Cortex of kidney (tissue), 1 donor: Measurements from ENCODE around the gene ESF1.

Experiments used
- DNase-seq: peaks from one replicate; lab custom pipeline; 2025; lab: John Stamatoyannopoulos, UW

Gene ESF1

DNA sequence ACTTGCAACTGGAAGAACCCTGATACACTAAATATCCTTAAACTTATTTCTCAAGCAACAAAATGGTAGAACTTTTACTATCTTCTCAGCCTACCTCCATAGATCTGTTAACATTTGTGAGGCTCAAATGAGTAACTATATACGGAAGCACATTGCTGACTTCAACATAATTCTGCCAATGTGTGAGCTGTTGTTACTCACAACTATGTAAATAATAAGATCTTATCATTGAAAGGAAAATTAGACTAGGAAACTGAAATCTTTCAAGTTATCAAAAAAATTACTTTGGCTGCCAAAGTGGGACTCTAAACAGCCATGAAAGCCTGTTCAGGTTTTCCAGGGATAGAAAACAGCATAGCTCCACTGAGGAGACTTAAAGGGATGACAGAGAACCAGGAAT lies 105.8 kb downstream of the ESF1 start:
- no peak for DNase-seq

DNA sequence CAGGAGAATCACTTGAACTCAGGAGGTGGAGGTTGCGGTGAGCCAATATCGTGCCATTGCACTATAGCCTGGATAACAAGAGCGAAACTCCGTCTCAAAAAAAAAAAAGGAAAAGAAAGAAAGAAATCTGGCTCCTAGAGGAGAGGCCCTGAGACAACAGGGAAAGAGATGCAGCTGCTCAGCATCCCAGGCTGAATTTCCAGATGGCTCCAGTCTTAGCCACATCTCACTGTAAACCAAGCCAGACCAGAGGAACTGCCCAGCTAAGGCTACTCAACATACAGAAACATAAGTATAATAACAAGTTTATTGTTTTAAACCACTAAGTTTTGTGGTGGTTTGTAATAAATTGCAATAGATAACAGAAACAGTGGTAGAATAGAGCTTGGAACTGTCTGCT lies 107.5 kb downstream of the ESF1 start:
- DNase-seq: no peak

DNA sequence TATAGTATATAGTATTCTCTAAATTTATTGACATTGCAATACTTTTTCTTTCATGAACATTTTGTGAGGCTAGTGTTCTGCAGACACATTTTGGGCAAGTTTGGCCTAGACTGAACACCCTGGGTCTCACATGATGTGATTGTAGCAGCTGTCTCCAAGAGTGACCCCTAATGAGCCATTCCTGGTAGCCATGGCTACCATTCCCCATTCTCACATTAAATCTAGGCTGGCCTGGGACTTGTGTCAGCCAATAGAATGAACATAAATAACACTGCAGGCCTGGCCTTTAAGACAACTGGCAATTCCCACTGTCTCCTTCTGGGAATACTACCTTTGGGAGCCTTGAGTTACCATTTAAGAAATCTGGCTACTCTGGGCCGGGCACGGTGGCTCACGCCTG lies 108.0 kb downstream of the ESF1 start:
- DNase-seq: no peak

DNA sequence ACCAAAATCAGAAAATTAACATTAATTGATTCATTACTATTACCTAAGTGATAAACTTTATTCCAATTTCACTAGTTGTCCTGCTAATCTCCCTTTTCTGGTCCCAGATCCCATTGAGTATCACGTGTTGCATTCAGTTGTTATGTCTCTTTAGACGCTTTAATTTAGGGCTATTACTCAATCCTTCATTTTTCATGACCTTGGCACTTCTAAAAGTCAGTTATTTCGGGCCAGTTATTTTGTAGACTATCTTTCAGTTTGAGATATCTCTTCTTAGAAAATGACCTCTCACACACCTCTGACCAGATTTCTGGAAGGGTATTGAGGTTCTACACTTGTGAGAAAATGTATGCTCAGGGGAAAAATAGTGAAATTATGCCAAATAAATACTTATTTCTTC lies 112.0 kb downstream of the ESF1 start:
- DNase-seq: no peak

DNA sequence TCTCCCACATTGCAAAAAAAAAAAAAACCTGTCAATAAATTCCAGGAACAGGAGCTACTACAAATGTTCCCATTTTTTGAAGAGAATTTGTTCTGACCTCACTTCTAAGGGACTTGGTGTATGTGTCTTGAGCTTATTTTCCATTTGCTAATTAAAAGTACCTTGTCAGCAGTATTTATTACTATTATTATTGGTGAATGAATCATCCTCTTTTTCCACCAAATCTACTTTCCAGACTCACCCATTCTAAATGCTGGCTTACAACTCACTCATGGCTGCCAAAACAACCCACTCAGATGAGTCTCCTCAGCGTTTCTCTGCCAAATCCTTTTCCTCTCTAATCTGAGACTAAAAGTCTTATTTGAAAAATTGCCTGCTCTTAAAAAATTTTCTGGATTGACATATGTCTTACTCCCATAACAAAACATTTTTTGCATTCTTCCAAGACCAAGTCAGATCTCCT lies 112.8 kb downstream of the ESF1 start:
- DNase-seq: no peak

DNA sequence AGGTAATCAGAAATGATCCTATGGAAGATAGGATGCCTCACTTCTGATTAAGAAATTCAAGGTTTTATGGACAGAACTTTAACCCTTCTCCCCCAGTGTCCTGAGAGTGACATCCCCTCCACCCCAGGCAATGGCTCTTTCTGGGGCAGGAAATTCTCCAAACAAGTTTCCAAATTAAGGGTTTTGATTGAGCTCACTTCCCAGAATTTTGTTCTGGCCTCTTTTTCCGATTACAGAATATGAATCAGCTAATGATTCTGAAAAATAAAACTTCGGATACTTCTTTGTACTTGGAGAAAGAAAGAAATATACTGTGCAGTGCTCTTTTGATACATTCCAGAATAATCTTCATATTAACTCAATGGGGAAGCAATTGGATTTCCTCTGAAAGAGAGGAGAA lies 113.2 kb downstream of the ESF1 start:
- no peak for DNase-seq

DNA sequence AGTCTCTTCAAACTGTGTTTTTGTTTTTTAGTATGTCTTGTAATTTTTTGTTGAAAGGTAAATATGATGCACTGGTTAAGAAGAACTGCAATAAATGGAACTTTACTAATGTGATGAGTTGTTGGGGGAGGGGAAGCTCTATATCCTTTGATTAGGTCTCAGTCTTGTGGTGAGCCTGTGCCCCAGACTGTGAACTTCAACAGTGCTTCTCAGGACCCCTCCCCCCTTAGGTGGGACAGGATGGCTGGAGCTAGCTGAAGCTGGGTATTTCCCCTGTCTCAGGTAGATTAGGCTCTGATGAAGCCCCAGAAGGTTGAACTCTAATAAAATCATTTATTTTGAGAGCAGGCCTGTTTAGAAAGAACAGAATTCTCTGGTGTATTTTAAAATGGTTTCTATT lies 114.6 kb downstream of the ESF1 start:
- DNase-seq: no peak

DNA sequence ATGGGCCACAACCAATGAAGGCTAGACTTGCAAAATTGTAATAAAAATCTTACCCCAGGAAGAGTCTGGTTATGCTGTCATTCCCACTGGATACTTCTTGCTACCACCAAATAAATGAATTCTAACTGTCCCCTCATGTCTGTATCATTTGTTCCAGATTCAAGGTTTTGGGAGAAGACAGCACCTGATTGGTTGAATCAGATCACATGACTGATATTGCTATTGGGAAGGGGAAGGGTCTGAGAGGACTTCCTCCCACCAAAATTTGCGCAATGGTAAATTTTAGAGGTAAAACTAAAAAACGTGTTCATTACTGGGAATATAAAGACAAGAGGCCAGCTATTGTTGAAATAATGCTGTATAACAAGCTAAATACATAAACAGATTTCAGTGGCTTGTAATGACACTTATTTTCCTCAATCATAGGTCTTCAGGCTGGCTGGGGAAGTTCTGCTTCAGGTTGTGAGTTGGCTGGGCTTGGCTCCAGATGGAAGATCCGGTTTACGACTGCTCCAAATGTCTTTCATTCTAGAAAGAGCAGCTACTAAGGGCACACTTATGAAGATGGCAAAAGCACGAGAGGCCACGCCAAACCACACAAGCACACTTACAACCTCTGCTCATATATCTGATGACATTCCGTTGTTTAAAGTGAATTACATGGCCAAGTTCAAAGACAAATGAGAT lies 118.9 kb downstream of the ESF1 start:
- no peak for DNase-seq
